SK-N-SH (cell line): Measurements from ENCODE around the gene FAM228B. TPM values are rescaled to one million over a fixed set of nuclear protein-coding genes. Genes with fewer than 3 reads are reported as not detected.
"Not testable (repeated sequence)": the region's sequence is repeated elsewhere in the genome, so short reads cannot be mapped to it uniquely, and the experiment has no call there.

Source experiments
- CTCF ChIA-PET: fragments of 300-600, 350-600 bp; formaldehyde crosslinking; extraction: SDS; loops from one replicate; lab custom pipeline; 2021; lab: Yijun Ruan, JAX
- POLR2A ChIA-PET: fragments of 350-600 bp; sonication (Branson Sonifier 250); formaldehyde crosslinking; extraction: SDS; loops from one replicate; lab custom pipeline; 2020; ENCODE audit warnings: antibody characterized with exemption, inconsistent platforms; lab: Yijun Ruan, JAX
- DNase-seq: peaks from one replicate; pipeline ENCODE4 v3.0.0; 2012
- H2AFZ ChIP-seq: fragments of 200-600 bp; sonication (generic); 2 replicates; pipeline ENCODE4 v1.8.1; 2016; ENCODE audit warnings: antibody characterized with exemption, mild to moderate bottlenecking, low read depth
- H3F3A ChIP-seq: fragments of 200-600 bp; sonication (generic); replicated peaks from 2 replicates; pipeline ENCODE3; 2016; ENCODE audit warnings: antibody characterized with exemption, mild to moderate bottlenecking; ENCODE audit not compliant: insufficient read depth
- H3K27ac ChIP-seq, 2 experiments: fragments of 200-500 bp in 1 of 2; fragments of 200-600 bp in 1 of 2; sonication (Bioruptor generic) in 1 of 2; sonication (generic), shearing (Covaris generic) in 1 of 2; 2 replicates each; pipeline versions ENCODE4 v1.5.1 to v1.6.1; 2014 to 2016; ENCODE audit warnings: low read depth in 2 of 2, inconsistent platforms in 1 of 2, low read length in 1 of 2, mild to moderate bottlenecking in 1 of 2, mixed read lengths in 1 of 2
- H3K27me3 ChIP-seq: fragments of 200-600 bp; sonication (generic), shearing (Covaris generic); 2 replicates; pipeline ENCODE4 v1.6.1; 2016; ENCODE audit warnings: mixed run types; ENCODE audit not compliant: insufficient read depth
- H3K36me3 ChIP-seq, 2 experiments: fragments of 200-500 bp in 1 of 2; fragments of 200-600 bp in 1 of 2; sonication (Bioruptor generic) in 1 of 2; sonication (generic) in 1 of 2; replicated peaks in 1 of 2; 2 replicates each; pipeline versions ENCODE3 to v1.5.1; 2014 to 2016; ENCODE audit warnings: low read length in 1 of 2, mild to moderate bottlenecking in 1 of 2; ENCODE audit not compliant: insufficient read depth in 2 of 2, control insufficient read depth in 1 of 2
- H3K4me1 ChIP-seq, 2 experiments: fragments of 200-500 bp in 1 of 2; fragments of 200-600 bp in 1 of 2; sonication (Bioruptor generic) in 1 of 2; sonication (generic), shearing (Covaris generic) in 1 of 2; 2 replicates each; pipeline versions ENCODE4 v1.5.1 to v1.6.1; 2014 to 2016; ENCODE audit warnings: low read depth in 1 of 2, low read length in 1 of 2, mixed run types in 1 of 2; ENCODE audit not compliant: insufficient read depth in 2 of 2, control insufficient read depth in 1 of 2
- H3K4me2 ChIP-seq: fragments of 200-600 bp; sonication (generic), shearing (Covaris generic); 2 replicates; pipeline ENCODE4 v1.6.1; 2017; ENCODE audit warnings: mixed run types
- H3K4me3 ChIP-seq, 2 experiments: fragments of 200-500 bp in 1 of 2; fragments of 200-600 bp in 1 of 2; sonication (Bioruptor generic) in 1 of 2; sonication (generic), shearing (Covaris generic) in 1 of 2; 2 replicates each; pipeline versions ENCODE4 v1.5.1 to v1.8.1; 2014 to 2016; ENCODE audit warnings: low read depth in 2 of 2, inconsistent platforms in 1 of 2, low read length in 1 of 2, mild to moderate bottlenecking in 1 of 2, mixed read lengths in 1 of 2, moderate library complexity in 1 of 2
- H3K79me2 ChIP-seq: fragments of 200-600 bp; sonication (generic); 2 replicates; pipeline ENCODE4 v1.8.1; 2017; ENCODE audit warnings: mild to moderate bottlenecking; ENCODE audit not compliant: insufficient read depth
- H3K9ac ChIP-seq: fragments of 200-600 bp; sonication (generic); 2 replicates; pipeline ENCODE4 v1.6.1; 2017; ENCODE audit warnings: mixed run types
- H3K9me2 ChIP-seq: fragments of 200-600 bp; sonication (generic); 2 replicates; pipeline ENCODE4 v1.6.1; 2017; ENCODE audit warnings: mixed run types
- H3K9me3 ChIP-seq: fragments of 200-600 bp; sonication (generic); 2 replicates; pipeline ENCODE4 v1.6.1; 2017; ENCODE audit warnings: mixed run types, mild to moderate bottlenecking, moderate library complexity
- H4K20me1 ChIP-seq: fragments of 200-600 bp; sonication (generic); 2 replicates; pipeline ENCODE4 v1.6.1; 2017; ENCODE audit warnings: mild to moderate bottlenecking, mixed run types; ENCODE audit not compliant: insufficient read depth
- EP300 ChIP-seq, 2 experiments: IDR thresholded peaks; 2 replicates each; pipeline versions ENCODE4 v1.4.0 to v1.6.1; 2012; ENCODE audit warnings: borderline replicate concordance in 1 of 2, low read depth in 1 of 2, low read length in 1 of 2
- EZH2phosphoT487 ChIP-seq: fragments of 200-600 bp; sonication (generic); IDR thresholded peaks from 2 replicates; pipeline ENCODE4 v1.6.1; 2017; ENCODE audit warnings: low read depth, mixed run types, mild to moderate bottlenecking, antibody characterized with exemption, moderate library complexity, borderline replicate concordance
- FOSL2 ChIP-seq: IDR thresholded peaks from 2 replicates; pipeline ENCODE4 v1.4.0; 2012; ENCODE audit warnings: low read depth, mild to moderate bottlenecking, moderate library complexity, borderline replicate concordance
- FOXJ3 ChIP-seq: sonication (generic); formaldehyde crosslinking; IDR thresholded peaks from 2 replicates; pipeline ENCODE4 v1.5.1; 2020; ENCODE audit warnings: mild to moderate bottlenecking, missing genetic modification reagents
- FOXM1 ChIP-seq: IDR thresholded peaks from 2 replicates; pipeline ENCODE4 v1.4.0; 2012; ENCODE audit warnings: low read depth, mild to moderate bottlenecking
- JUND ChIP-seq: IDR thresholded peaks from 2 replicates; pipeline ENCODE4 v1.4.0; 2012
- MEF2A ChIP-seq: IDR thresholded peaks from 2 replicates; pipeline ENCODE4 v1.4.0; 2012; ENCODE audit warnings: low read depth, borderline replicate concordance
- PBX3 ChIP-seq: IDR thresholded peaks from 2 replicates; pipeline ENCODE4; 2012
- RAD21 ChIP-seq: IDR thresholded peaks from 2 replicates; pipeline ENCODE4 v1.6.1; 2012; ENCODE audit warnings: mild to moderate bottlenecking, low read length
- RCOR1 ChIP-seq: fragments of 150-350 bp; IDR thresholded peaks from 2 replicates; pipeline ENCODE4 v1.6.1; 2017; ENCODE audit warnings: antibody characterized with exemption, low read length
- TAF1 ChIP-seq: IDR thresholded peaks from 2 replicates; pipeline ENCODE4 v1.6.1; 2012; ENCODE audit warnings: low read depth, mild to moderate bottlenecking, low read length, moderate library complexity, borderline replicate concordance
- TCF12 ChIP-seq: IDR thresholded peaks from 2 replicates; pipeline ENCODE4 v1.4.0; 2012
- TEAD4 ChIP-seq: IDR thresholded peaks from 2 replicates; pipeline ENCODE4 v1.4.0; 2012; ENCODE audit warnings: mild to moderate bottlenecking, borderline replicate concordance; ENCODE audit not compliant: insufficient read depth
- WGBS: methylation state at CpG from one replicate; pipeline ENCODE4 v1.1.6; 2017; ENCODE audit warnings: low lambda C conversion rate; 5-methylcytosine and 5-hydroxymethylcytosine counted together
- polyA plus RNA-seq, 3 experiments: library from polyadenylated mRNA; depleted of rRNA; stranded (reverse); fragments of >200 nt; gene quantifications; 2 replicates each; pipeline ENCODE4 v1.2.3, GENCODE V29; 2012
- TF ChIP-seq, protein P1 (sequence below): IDR thresholded peaks from 2 replicates; pipeline ENCODE4 v1.4.0; 2012; ENCODE audit warnings: low read depth, borderline replicate concordance

The FAM228B gene
- polyA plus RNA-seq, 1 of the 3 experiments (the other 2 are of a cell fraction) = 5.3 TPM

DNA sequence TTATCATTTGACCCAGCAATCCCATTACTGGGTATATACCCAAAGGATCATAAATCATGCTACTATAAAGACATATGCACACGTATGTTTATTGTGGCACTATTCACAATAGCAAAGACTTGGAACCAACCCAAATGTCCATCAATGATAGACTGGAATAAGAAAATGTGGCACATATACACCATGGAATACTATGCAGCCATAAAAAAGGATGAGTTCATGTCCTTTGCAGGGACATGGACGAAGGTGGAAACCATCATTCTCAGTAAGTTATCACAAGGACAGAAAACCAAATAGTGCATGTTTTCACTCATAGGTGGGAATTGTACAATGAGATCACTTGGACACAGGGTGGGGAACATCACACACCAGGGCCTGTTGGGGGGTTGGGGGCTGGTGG lies 22.5 kb upstream of the FAM228B start:
- DNase-seq, H3K79me2 ChIP-seq, H3K4me2 ChIP-seq, H4K20me1 ChIP-seq, H2AFZ ChIP-seq, H3K4me3 ChIP-seq, H3K9me2 ChIP-seq, H3K27me3 ChIP-seq, H3K9ac ChIP-seq, H3K27ac ChIP-seq, H3K36me3 ChIP-seq, H3K9me3 ChIP-seq, POLR2A ChIA-PET, H3F3A ChIP-seq: not testable (repeated sequence)
- CTCF ChIA-PET = interaction anchor here (1.1 kb wide), 1 partner anchor 276 kb away, joined by 3 read pairs; no protein-coding TSS in a partner anchor
- 91% methylated on average over 2 of the region's 2 CpGs for WGBS
- peaks cover 0 to 11% of the 10 kb centered on the region in 2 experiments; a peak in 2 of 4 replicates for H3K4me1 ChIP-seq

GRCh38 chr2:24101992-24102391 lies 21.3 kb upstream of the FAM228B start:
- peaks cover 7% of the 10 kb centered on the region; the same call in 1 of the 2 replicates for H3K9me3 ChIP-seq
- CTCF ChIA-PET = interaction anchor here (1.1 to 5.5 kb wide), 2 partner anchors 18 to 79 kb away, joined by 3 to 38 read pairs; partner anchors contain the start of gene TP53I3

DNA sequence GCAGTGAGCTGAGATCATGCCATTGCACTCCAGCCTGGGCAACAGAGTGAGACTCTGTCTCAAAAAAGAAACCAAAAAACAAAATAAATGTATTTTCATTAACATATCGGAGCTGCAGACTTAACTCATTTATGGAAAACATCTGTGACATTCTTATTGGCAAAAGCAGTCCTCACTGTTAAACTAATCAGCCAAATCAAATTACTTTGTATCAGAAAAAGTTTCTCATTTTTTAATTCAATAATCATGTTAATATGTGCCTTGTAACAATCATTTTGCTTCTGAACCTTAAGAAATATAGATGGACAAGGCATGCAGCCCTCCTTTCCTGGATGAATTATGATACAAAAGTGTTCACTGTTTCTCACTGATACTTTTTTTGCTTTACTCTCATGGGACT lies 20.6 kb upstream of the FAM228B start:
- CTCF ChIA-PET = interaction anchor here (1.1 to 5.5 kb wide), 3 partner anchors 16 to 78 kb away, joined by 3 to 38 read pairs (median 3); partner anchors contain the start of gene TP53I3
- no peak overlapping the region for H3K4me3 ChIP-seq
- no peak overlapping the region for H3K27ac ChIP-seq
- no peaks in the 10 kb centered on the region for H4K20me1 ChIP-seq
- H3K9me3 ChIP-seq = peaks cover 8% of the 10 kb centered on the region; the same call in 1 of the 2 replicates
- peaks cover 0 to 3% of the 10 kb centered on the region in 2 experiments for H3K36me3 ChIP-seq
- no peak overlapping the region for H3K9ac ChIP-seq
- H3K27me3 ChIP-seq = no peaks in the 10 kb centered on the region
- WGBS = 27% methylated on average over 1 of the region's 1 CpG
- no peak overlapping the region for H2AFZ ChIP-seq
- no peak for TF ChIP-seq RAD21
- TF ChIP-seq EP300 (IDR thresholded peaks at IDR 0.05; ENCODE audit: borderline replicate concordance in 1 of 2, low read depth in 1 of 2, low read length in 1 of 2) = peak in 1 of 2 experiments; percentile 72; a peak in 2 of 4 replicates
- no peak for TF ChIP-seq TCF12
- no peak for TF ChIP-seq JUND
- 0 out of 2 replicates have a peak, but pooled peaks have one; percentile 14 for TF ChIP-seq TEAD4
- no peak for TF ChIP-seq FOXJ3 (CRISPR knock-in tag)
- no peak for TF ChIP-seq PBX3
- no peak for TF ChIP-seq EZH2phosphoT487
- TF ChIP-seq RCOR1 = peak; percentile 45; the same call in 1 of the 2 replicates
- TF ChIP-seq, protein P1, sequence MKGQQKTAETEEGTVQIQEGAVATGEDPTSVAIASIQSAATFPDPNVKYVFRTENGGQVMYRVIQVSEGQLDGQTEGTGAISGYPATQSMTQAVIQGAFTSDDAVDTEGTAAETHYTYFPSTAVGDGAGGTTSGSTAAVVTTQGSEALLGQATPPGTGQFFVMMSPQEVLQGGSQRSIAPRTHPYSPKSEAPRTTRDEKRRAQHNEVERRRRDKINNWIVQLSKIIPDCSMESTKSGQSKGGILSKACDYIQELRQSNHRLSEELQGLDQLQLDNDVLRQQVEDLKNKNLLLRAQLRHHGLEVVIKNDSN = no peak
- POLR2A ChIA-PET = interaction anchor here (0.6 kb wide), 1 partner anchor 18 kb away, joined by 3 read pairs; the partner anchor contains the start of gene TP53I3
- no peaks in the 10 kb centered on the region for H3F3A ChIP-seq
- H3K4me1 ChIP-seq = peaks cover 0 to 11% of the 10 kb centered on the region in 2 experiments; a peak in 2 of 4 replicates
- H3K79me2 ChIP-seq = no peaks in the 10 kb centered on the region
- no peaks in the 10 kb centered on the region for H3K9me2 ChIP-seq
- no peak for DNase-seq
- no peak overlapping the region for H3K4me2 ChIP-seq

More at GRCh38 chr2:24101992-24102391, 21.3 kb upstream of the FAM228B start:
- Histone ChIP-seq H4K20me1 (no peaks in the 10 kb centered on the region), H3K4me1 (peaks cover 0 to 11% of the 10 kb centered on the region in 2 experiments; a peak in 2 of 4 replicates), H3K4me3 (no peak overlapping the region), H3F3A (no peaks in the 10 kb centered on the region), H3K9me2 (no peaks in the 10 kb centered on the region), H3K9ac (no peak overlapping the region), H3K27me3 (no peaks in the 10 kb centered on the region), H3K4me2 (no peak overlapping the region), H3K36me3 (peaks cover 0 to 3% of the 10 kb centered on the region in 2 experiments), H3K79me2 (no peaks in the 10 kb centered on the region), H2AFZ (no peak overlapping the region), H3K27ac (no peak overlapping the region)
- WGBS = 42% methylated on average over 2 of the region's 2 CpGs
- DNase-seq = no peak
- no peak for TF ChIP-seq FOSL2
- no peak for TF ChIP-seq TAF1
- TF ChIP-seq RCOR1 = no peak
- TF ChIP-seq PBX3 = 0 out of 2 replicates have a peak, but pooled peaks have one; percentile 9
- TF ChIP-seq FOXM1 = no peak
- TF ChIP-seq MEF2A = no peak
- POLR2A ChIA-PET = interaction anchor here (0.8 kb wide), 1 partner anchor 18 kb away, joined by 3 read pairs; the partner anchor contains the start of gene TP53I3
